H1 (cell line): ENCODE data around the gene MXRA7. TPM values are rescaled to one million over a fixed set of nuclear protein-coding genes. Genes with fewer than 3 reads are reported as not detected.
"Not testable (repeated sequence)": the region's sequence is repeated elsewhere in the genome, so short reads cannot be mapped to it uniquely, and the experiment has no call there.

Experiments
- CTCF ChIA-PET: fragments of 300-600 bp; sonication (Branson Sonifier 250); formaldehyde crosslinking; loops from one replicate; lab custom pipeline; 2021; ENCODE audit not compliant: partially characterized antibody; lab: Charles Lee
- POLR2A ChIA-PET: fragments of 300-600 bp; sonication (Branson Sonifier 250); formaldehyde crosslinking; loops from one replicate; lab custom pipeline; 2021; ENCODE audit warnings: inconsistent platforms; ENCODE audit not compliant: partially characterized antibody; lab: Charles Lee
- DNase-seq, 2 experiments: peaks; one replicate each; pipeline versions ENCODE4 v3.0.0 to v3.0.0-alpha.2; 2010 to 2022; ENCODE audit warnings: low spot score in 2 of 2, low read depth in 1 of 2, mixed read lengths in 1 of 2
- FAIRE-seq: peaks from 2 replicates; lab custom pipeline; 2011; peaks lifted over from hg19 to GRCh38; lab: Jason Lieb, UNC
- H2AFZ ChIP-seq: 2 replicates; pipeline ENCODE4 v1.8.1; 2012; ENCODE audit warnings: low read length, inconsistent platforms
- H2AK5ac ChIP-seq: 2 replicates; pipeline ENCODE4 v1.6.1; 2013; ENCODE audit warnings: low read depth, low read length
- H2BK120ac ChIP-seq: replicated peaks from 2 replicates; pipeline ENCODE3; 2013; ENCODE audit warnings: low read depth, low read length, inconsistent platforms
- H2BK12ac ChIP-seq: 2 replicates; pipeline ENCODE4 v1.6.1; 2013; ENCODE audit warnings: low read depth, low read length
- H2BK15ac ChIP-seq: 2 replicates; pipeline ENCODE4 v1.6.1; 2013; ENCODE audit warnings: low read length
- H2BK20ac ChIP-seq: 2 replicates; pipeline ENCODE4 v1.6.1; 2013; ENCODE audit warnings: low read length
- H2BK5ac ChIP-seq: 2 replicates; pipeline ENCODE4 v1.6.1; 2013; ENCODE audit warnings: low read depth, low read length
- H3K14ac ChIP-seq: 2 replicates; pipeline ENCODE4 v1.6.1; 2013; ENCODE audit warnings: inconsistent platforms; ENCODE audit not compliant: insufficient read length
- H3K18ac ChIP-seq: 2 replicates; pipeline ENCODE4 v1.6.1; 2013; ENCODE audit warnings: low read length; ENCODE audit errors: extremely low read depth
- H3K23ac ChIP-seq: 2 replicates; pipeline ENCODE4 v1.6.1; 2013; ENCODE audit warnings: inconsistent platforms; ENCODE audit not compliant: insufficient read length
- H3K23me2 ChIP-seq: 2 replicates; pipeline ENCODE4 v1.6.1; 2013; ENCODE audit warnings: low read depth, low read length
- H3K27ac ChIP-seq: 2 replicates; pipeline ENCODE4 v1.6.1; 2011; ENCODE audit warnings: low read depth, low read length, inconsistent platforms
- H3K27me3 ChIP-seq, 4 experiments: replicated peaks in 1 of 4; 1 replicate in 1 of 4; 2 replicates in 3 of 4; pipeline versions ENCODE4 v1.6.1 to v1.8.1; 2011 to 2013; ENCODE audit warnings: low read length in 3 of 4, mild to moderate bottlenecking in 3 of 4, inconsistent platforms in 2 of 4, mixed read lengths in 2 of 4, moderate library complexity in 1 of 4; ENCODE audit not compliant: control insufficient read depth in 3 of 4, insufficient read depth in 3 of 4; ENCODE audit errors: extremely low read depth in 1 of 4
- H3K36me3 ChIP-seq, 4 experiments: 2 replicates each; pipeline versions ENCODE4 v1.6.1 to v1.8.1; 2011 to 2013; ENCODE audit warnings: mild to moderate bottlenecking in 4 of 4, low read length in 3 of 4, moderate library complexity in 2 of 4, control low read depth in 1 of 4, inconsistent platforms in 1 of 4; ENCODE audit not compliant: insufficient read depth in 4 of 4, control insufficient read depth in 2 of 4
- H3K4ac ChIP-seq: replicated peaks from 2 replicates; pipeline ENCODE3; 2013; ENCODE audit warnings: low read length, low read depth, mixed read lengths, inconsistent platforms; ENCODE audit not compliant: insufficient read length
- H3K4me1 ChIP-seq, 4 experiments: replicated peaks in 1 of 4; 1 replicate in 1 of 4; 2 replicates in 3 of 4; pipeline versions ENCODE4 v1.6.1 to v1.8.1; 2011 to 2013; ENCODE audit warnings: low read length in 3 of 4, inconsistent platforms in 2 of 4, mixed read lengths in 1 of 4; ENCODE audit not compliant: insufficient read depth in 4 of 4, control insufficient read depth in 3 of 4
- H3K4me2 ChIP-seq, 2 experiments: 2 replicates each; pipeline versions ENCODE4 v1.6.1 to v1.8.1; 2011 to 2013; ENCODE audit warnings: low read depth in 2 of 2, low read length in 2 of 2, control low read depth in 1 of 2, inconsistent platforms in 1 of 2, mild to moderate bottlenecking in 1 of 2; ENCODE audit not compliant: insufficient read depth in 1 of 2
- H3K4me3 ChIP-seq, 4 experiments: fragments of 200-600, 300-600 bp in 1 of 4; sonication (generic), shearing (Covaris generic), sonication (Bioruptor Twin) in 1 of 4; 2 replicates each; pipeline versions ENCODE4 v1.5.1 to v1.8.1; 2011 to 2016; ENCODE audit warnings: low read length in 4 of 4, low read depth in 3 of 4, control low read depth in 2 of 4, inconsistent platforms in 2 of 4, mild to moderate bottlenecking in 2 of 4, mixed read lengths in 1 of 4, moderate library complexity in 1 of 4; ENCODE audit not compliant: insufficient read depth in 2 of 4; ENCODE audit errors: extremely low read depth in 1 of 4
- H3K56ac ChIP-seq: replicated peaks from 2 replicates; pipeline ENCODE3; 2013; ENCODE audit warnings: low read depth, mild to moderate bottlenecking, mixed read lengths, low read length, inconsistent platforms; ENCODE audit not compliant: insufficient read length
- H3K79me1 ChIP-seq: 2 replicates; pipeline ENCODE4 v1.6.1; 2013; ENCODE audit warnings: low read depth, low read length, control low read depth
- H3K79me2 ChIP-seq, 2 experiments: 2 replicates each; pipeline versions ENCODE4 v1.6.1 to v1.8.1; 2012 to 2013; ENCODE audit warnings: low read length in 2 of 2, mild to moderate bottlenecking in 2 of 2, inconsistent platforms in 1 of 2; ENCODE audit not compliant: insufficient read depth in 2 of 2, control insufficient read depth in 1 of 2
- H3K9ac ChIP-seq, 4 experiments: replicated peaks in 1 of 4; 1 replicate in 1 of 4; 2 replicates in 3 of 4; pipeline versions ENCODE4 v1.6.1 to v1.8.1; 2011 to 2013; ENCODE audit warnings: low read depth in 3 of 4, low read length in 3 of 4, control low read depth in 2 of 4, mild to moderate bottlenecking in 2 of 4, moderate library complexity in 2 of 4, inconsistent platforms in 1 of 4; ENCODE audit errors: extremely low read depth in 1 of 4
- H3K9me3 ChIP-seq, 2 experiments: 2 replicates each; pipeline versions ENCODE4 v1.6.1 to v1.8.1; 2012 to 2013; ENCODE audit warnings: mild to moderate bottlenecking in 2 of 2, moderate library complexity in 2 of 2, control low read depth in 1 of 2, inconsistent platforms in 1 of 2, low read depth in 1 of 2, low read length in 1 of 2, mixed read lengths in 1 of 2; ENCODE audit not compliant: insufficient read depth in 2 of 2
- H4K20me1 ChIP-seq, 2 experiments: replicated peaks in 1 of 2; 2 replicates each; pipeline versions ENCODE3 to v1.8.1; 2011 to 2013; ENCODE audit warnings: inconsistent platforms in 2 of 2, low read length in 2 of 2, mild to moderate bottlenecking in 1 of 2; ENCODE audit not compliant: insufficient read depth in 2 of 2, control insufficient read depth in 1 of 2
- H4K5ac ChIP-seq: 2 replicates; pipeline ENCODE4 v1.6.1; 2013; ENCODE audit warnings: low read length, low read depth, mixed read lengths, inconsistent platforms; ENCODE audit not compliant: insufficient read length
- H4K8ac ChIP-seq: 2 replicates; pipeline ENCODE4 v1.8.0; 2013; ENCODE audit warnings: mild to moderate bottlenecking, moderate library complexity, low read length, inconsistent platforms; ENCODE audit not compliant: insufficient read depth; ENCODE audit errors: extremely low read depth
- H4K91ac ChIP-seq: replicated peaks from 2 replicates; pipeline ENCODE3; 2013; ENCODE audit warnings: low read length, mixed read lengths, inconsistent platforms; ENCODE audit not compliant: insufficient read length
- ASH2L ChIP-seq: fragments of 200-600, 300-600 bp; sonication (generic); IDR thresholded peaks from one replicate; pipeline ENCODE4 v1.7.1; 2017; ENCODE audit warnings: low read length
- CTCF ChIP-seq, 3 experiments: IDR thresholded peaks; 1 replicate in 2 of 3; 2 replicates in 1 of 3; pipeline versions ENCODE4 v1.5.1 to v1.6.1; 2011; ENCODE audit warnings: low read length in 3 of 3, mild to moderate bottlenecking in 3 of 3, inconsistent platforms in 2 of 3, low read depth in 1 of 3, moderate library complexity in 1 of 3; ENCODE audit not compliant: insufficient read depth in 1 of 3; ENCODE audit errors: control extremely low read depth in 1 of 3
- EP300 ChIP-seq, 2 experiments: IDR thresholded peaks; 1 replicate in 1 of 2; 2 replicates in 1 of 2; pipeline ENCODE4 v1.6.1; 2011 to 2012; ENCODE audit warnings: low read depth in 2 of 2, low read length in 2 of 2, mild to moderate bottlenecking in 2 of 2, borderline replicate concordance in 1 of 2, inconsistent platforms in 1 of 2, moderate library complexity in 1 of 2
- POU5F1 ChIP-seq: IDR thresholded peaks from 2 replicates; pipeline ENCODE4 v1.6.1; 2011; ENCODE audit warnings: low read depth, mild to moderate bottlenecking, low read length, moderate library complexity
- SP2 ChIP-seq: IDR thresholded peaks from 2 replicates; pipeline ENCODE4 v1.6.1; 2012; ENCODE audit warnings: mild to moderate bottlenecking, low read length, inconsistent platforms
- WGBS, 2 experiments: shearing (Covaris generic) in 1 of 2; methylation state at CpG; one replicate each; pipeline versions ENCODE4 v1.1.6 to v1.1.7; 2013 to 2015; ENCODE audit warnings: low lambda C conversion rate in 2 of 2, mixed read lengths in 2 of 2, inconsistent platforms in 1 of 2, low coverage in 1 of 2, missing lambda C conversion rate in 1 of 2; ENCODE audit not compliant: insufficient replicate concordance in 2 of 2, insufficient coverage in 1 of 2, insufficient read length in 1 of 2; ENCODE audit errors: extremely low coverage in 1 of 2, missing lambda C conversion rate in 1 of 2; 5-methylcytosine and 5-hydroxymethylcytosine counted together
- polyA plus RNA-seq, 7 experiments: library from polyadenylated mRNA; depleted of rRNA in 3 of 7; stranded (reverse) in 5 of 7; unstranded in 2 of 7; fragments of >200 nt in 5 of 7; fragments of 200-250 nt in 2 of 7; gene quantifications; 1 replicate in 5 of 7; 2 replicates in 1 of 7; 4 replicates in 1 of 7; pipeline versions ENCODE4 v1.2.1 to v1.2.3, GENCODE V29; 2011 to 2013; ENCODE audit warnings: missing spikeins in 2 of 7, mixed read lengths in 2 of 7
- total RNA-seq: library from RNA; stranded (reverse); fragmentation: NEBNext Ultra II Directional; extraction: Animal tissue kit (Norgen Biotek cat#: 25700); gene quantifications from 2 replicates; pipeline ENCODE4 v1.2.1, GENCODE V29; 2021

Gene MXRA7
- total and polyA plus RNA-seq, 2 of the 8 experiments (the other 6 are each of a cell fraction or from before 2014, with no cell fraction given) = 17.8 to 26.6 TPM

GRCh38 chr17:76638263-76638662 lies 72.5 kb downstream of the MXRA7 start (continued):
- no peak for TF ChIP-seq SP2
- TF ChIP-seq POU5F1 = no peak
- no peak for TF ChIP-seq EP300 (IDR thresholded peaks at IDR 0.05; ENCODE audit: borderline replicate concordance in 1 of 2, low read depth in 2 of 2, low read length in 2 of 2)
- no peak for TF ChIP-seq CTCF (IDR thresholded peaks at IDR 0.05; ENCODE audit: control extremely low read depth in 1 of 3, insufficient read depth in 1 of 3, low read depth in 1 of 3, low read length in 3 of 3)
- no peak for TF ChIP-seq ASH2L

DNA sequence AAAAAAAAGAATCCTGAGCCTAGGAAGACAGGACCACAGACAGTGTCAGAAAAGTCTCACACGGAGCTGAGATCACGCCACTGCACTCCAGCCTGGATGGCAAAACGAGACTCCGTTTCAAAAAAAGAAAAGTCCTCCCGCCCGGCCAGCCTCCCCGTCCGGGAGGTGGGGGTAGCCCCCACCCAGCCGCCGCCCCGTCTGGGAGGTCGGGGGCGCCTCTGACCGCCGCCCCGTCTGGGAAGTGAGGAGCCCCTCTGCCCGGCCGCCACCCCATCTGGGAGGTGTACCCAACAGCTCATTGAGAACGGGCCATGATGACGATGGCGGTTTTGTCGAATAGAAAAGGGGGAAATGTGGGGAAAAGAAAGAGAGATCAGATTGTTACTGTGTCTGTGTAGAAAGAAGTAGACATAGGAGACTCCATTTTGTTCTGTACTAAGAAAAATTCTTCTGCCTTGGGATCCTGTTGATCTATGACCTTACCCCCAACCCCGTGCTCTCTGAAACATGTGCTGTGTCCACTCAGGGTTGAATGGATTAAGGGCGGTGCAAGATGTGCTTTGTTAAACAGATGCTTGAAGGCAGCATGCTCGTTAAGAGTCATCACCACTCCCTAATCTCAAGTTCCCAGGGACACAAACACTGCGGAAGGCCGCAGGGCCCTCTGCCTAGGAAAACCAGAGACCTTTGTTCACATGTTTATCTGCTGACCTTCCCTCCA lies 74.1 kb downstream of the MXRA7 start:
- not testable (repeated sequence) for H3K79me1 ChIP-seq, H2BK5ac ChIP-seq, H3K23ac ChIP-seq, H3K56ac ChIP-seq, H3K23me2 ChIP-seq, H3K4me1 ChIP-seq, H4K91ac ChIP-seq, DNase-seq, H3K36me3 ChIP-seq, H4K20me1 ChIP-seq, H3K18ac ChIP-seq, H2BK12ac ChIP-seq, H3K27ac ChIP-seq, H3K79me2 ChIP-seq, FAIRE-seq, H2BK20ac ChIP-seq, H3K4me2 ChIP-seq, H3K4ac ChIP-seq, H3K27me3 ChIP-seq, H3K14ac ChIP-seq, H3K9me3 ChIP-seq, H4K8ac ChIP-seq, H3K4me3 ChIP-seq, H2AK5ac ChIP-seq, H2BK15ac ChIP-seq, H3K9ac ChIP-seq, H4K5ac ChIP-seq, H2AFZ ChIP-seq, H2BK120ac ChIP-seq
- 80% methylated on average over 15 of the region's 27 CpGs; no CpG with 5 or more reads in 1 of the 2 experiments for WGBS, 2 experiments
- POLR2A ChIA-PET = interaction anchor here (1.1 kb wide), 1 partner anchor 100 kb away, joined by 3 read pairs; no protein-coding TSS in a partner anchor
- CTCF ChIA-PET = interaction anchor here (0.7 to 1.6 kb wide), 2 partner anchors 45 to 47 kb away, joined by 3 to 7 read pairs; no protein-coding TSS in a partner anchor
